ENCODE data around the gene SELENON.

The SELENON gene

DNA sequence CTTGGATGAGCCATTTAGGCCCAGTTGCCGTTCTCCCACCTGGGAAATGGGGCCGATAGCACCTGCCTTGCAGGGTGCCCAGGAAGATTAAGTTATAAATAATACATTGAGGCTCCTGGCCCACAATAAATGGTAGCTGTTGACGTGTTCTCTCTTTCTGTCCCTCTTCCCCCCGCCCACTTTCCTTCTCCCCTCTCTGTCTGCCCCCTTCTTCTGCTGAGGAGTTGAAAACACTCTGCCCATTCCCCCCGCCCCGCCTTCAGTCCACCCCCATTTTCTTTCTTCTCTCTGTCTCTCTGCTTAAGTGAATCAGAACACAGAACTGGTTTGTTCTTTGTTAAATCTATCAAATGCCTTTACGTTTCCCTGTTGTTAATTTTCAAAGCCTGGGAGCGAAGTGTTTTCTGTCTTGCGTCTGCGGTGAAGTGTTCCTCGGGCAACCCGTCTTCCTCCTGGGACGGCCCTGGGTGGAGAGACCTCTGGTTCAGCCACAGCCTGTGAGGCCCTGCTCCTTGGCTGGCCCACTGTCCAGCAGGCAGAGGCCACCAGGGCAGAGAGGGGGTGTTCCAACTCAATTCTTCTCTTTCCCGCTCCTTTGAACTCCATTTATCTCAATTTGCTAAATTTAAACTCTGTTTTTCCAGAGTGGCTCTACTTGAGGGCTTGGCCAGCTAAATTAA is 29.3 kb upstream of the SELENON start:
- DNase-seq (ENCODE audit: extremely low spot score) = no peak
- TF ChIP-seq, protein P1, sequence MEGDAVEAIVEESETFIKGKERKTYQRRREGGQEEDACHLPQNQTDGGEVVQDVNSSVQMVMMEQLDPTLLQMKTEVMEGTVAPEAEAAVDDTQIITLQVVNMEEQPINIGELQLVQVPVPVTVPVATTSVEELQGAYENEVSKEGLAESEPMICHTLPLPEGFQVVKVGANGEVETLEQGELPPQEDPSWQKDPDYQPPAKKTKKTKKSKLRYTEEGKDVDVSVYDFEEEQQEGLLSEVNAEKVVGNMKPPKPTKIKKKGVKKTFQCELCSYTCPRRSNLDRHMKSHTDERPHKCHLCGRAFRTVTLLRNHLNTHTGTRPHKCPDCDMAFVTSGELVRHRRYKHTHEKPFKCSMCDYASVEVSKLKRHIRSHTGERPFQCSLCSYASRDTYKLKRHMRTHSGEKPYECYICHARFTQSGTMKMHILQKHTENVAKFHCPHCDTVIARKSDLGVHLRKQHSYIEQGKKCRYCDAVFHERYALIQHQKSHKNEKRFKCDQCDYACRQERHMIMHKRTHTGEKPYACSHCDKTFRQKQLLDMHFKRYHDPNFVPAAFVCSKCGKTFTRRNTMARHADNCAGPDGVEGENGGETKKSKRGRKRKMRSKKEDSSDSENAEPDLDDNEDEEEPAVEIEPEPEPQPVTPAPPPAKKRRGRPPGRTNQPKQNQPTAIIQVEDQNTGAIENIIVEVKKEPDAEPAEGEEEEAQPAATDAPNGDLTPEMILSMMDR (IDR thresholded peaks at IDR 0.05; ENCODE audit: control extremely low read depth, extremely low read depth, low read depth, missing control alignments) = no peak
- ChIA-PET CTCF (interaction anchor here (1.5 kb wide), 1 partner anchor 28 kb away, joined by 3 read pairs; no protein-coding TSS in a partner anchor), POLR2A (no interaction called here)

DNA sequence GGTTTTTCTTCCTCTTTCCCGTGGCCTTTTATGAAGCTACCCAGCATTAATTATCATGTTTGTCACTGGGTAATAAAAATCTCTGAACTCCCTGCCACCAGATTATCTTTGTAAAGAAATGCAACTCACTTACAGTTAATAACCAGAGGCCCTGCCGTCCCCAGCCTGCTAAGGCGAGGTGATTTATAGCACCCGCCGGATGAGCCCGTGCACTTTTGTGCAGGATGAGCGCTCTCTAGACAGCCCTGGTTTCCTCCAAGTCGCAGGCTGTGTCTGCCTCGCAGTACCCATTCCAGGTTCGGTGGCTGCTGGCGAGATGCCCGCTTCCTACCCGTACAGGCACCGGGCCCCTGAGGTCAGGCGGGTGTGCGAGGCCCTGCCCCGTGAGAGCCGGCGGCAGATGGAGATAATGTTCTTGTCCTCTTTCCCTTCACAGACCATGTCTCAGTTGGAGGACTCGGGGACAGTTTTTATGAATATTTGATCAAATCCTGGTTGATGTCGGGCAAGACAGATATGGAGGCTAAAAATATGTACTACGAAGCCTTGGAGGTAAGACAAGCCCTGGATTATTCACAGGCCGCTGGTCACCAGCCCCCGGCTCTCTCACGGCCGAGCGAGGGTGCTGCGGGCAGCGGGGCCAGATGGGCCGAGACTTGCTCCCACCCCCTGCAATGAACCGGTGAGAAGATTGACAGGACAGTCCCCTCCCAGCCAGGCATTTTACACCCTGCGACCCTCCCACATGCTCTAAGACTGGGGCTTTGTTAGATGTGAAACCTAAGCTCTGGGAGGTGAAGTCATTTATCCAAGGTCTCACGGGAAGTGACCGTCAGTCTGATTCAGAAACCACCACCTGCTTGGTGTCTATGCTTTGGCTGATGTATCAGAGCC is 28.5 kb upstream of the SELENON start:
- ChIA-PET POLR2A (no interaction called here), CTCF (interaction anchor here (0.8 to 1.5 kb wide), 2 partner anchors 18 to 27 kb away, joined by 3 read pairs; no protein-coding TSS in a partner anchor)
- TF ChIP-seq, protein P1 (IDR thresholded peaks at IDR 0.05; ENCODE audit: control extremely low read depth, extremely low read depth, low read depth, missing control alignments) = no peak
- peak; percentile 78 for DNase-seq (ENCODE audit: extremely low spot score)

DNA sequence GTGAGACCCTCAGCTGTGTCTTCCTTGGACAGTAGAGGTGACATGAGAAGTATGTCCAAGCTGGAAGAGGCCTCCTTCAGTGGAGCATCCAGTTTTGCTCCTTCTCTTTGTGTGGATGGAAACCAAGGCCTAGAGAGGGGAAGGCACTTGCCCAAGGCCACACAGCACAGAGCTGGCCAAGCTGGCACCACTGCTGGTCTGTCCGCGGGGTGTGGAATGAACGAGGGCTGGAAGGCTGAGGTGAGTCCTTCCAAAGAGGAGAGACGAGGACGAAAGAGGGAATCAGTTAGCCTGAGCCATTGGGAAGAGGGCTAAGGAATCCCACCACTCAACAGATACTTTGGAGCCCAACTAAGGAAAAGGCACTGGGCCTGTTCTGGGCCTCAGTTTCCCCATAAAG is 27.8 kb upstream of the SELENON start:
- POLR2A ChIA-PET = no interaction called here
- TF ChIP-seq, protein P1 (IDR thresholded peaks at IDR 0.05; ENCODE audit: control extremely low read depth, extremely low read depth, low read depth, missing control alignments) = no peak
- CTCF ChIA-PET = interaction anchor here (0.8 kb wide), 1 partner anchor 17 kb away, joined by 3 read pairs; no protein-coding TSS in a partner anchor
- DNase-seq (ENCODE audit: extremely low spot score) = no peak

DNA sequence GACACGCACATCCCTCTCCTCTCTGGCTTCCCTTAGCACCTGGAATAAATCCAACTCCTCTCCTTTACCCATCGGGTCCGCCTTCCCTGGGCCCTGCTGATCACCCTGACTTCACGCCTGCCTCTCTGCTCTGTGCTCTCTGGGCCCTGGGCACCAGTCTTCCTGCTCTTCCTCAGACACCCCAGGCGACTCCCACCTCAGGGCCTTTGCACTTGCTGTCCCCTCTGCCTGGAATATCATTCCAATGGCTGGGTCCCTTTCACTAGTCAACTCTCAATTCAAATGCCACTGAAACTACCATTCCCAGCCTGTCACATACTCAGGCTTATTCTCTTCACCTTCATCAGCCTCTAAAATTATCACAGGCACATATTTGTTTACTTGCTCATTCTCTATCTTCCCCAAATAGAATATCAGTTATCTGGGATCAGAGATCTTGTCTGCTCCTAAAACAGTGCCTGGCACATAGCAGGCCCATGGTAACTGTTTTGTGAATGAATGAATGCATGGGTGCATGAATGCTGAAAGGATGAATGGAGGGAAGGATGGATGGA is 27.2 kb upstream of the SELENON start:
- POLR2A ChIA-PET = no interaction called here
- TF ChIP-seq, protein P1 (IDR thresholded peaks at IDR 0.05; ENCODE audit: control extremely low read depth, extremely low read depth, low read depth, missing control alignments) = no peak
- CTCF ChIA-PET = no interaction called here
- no peak for DNase-seq (ENCODE audit: extremely low spot score)

DNA sequence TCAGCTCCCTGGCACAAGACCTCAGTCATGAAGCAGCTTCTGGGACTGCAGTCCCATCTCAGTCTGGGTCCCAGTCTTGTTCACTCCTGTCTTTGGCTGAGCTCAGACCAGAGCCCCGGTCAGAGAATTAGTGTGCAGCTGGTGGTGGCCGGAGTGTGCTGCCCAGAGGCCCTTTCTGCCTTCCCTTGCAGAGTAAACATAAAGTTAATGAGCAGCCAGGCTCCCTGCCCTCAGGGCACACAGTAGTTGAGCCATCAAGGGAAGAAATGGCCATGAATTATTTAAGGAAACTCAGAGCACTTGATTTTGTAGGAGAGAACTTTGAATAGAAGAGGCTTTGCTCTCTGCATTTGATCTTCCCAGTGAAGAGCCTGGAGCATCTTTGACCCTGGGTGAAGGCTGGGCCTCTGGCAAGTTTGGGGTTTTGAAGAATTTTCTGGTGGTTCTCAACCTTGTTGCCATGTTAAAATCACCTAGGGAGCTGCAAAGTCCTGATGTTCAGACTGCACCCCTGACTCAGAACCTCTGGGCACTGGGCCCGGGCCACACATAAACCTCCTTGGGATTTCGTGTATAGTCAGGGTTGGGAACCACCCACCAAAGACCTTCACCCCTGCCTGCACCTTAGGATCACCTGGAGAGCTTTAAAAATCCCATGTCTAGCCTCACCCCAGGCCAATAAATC is 26.4 kb upstream of the SELENON start:
- TF ChIP-seq, protein P1 (IDR thresholded peaks at IDR 0.05; ENCODE audit: control extremely low read depth, extremely low read depth, low read depth, missing control alignments) = no peak
- DNase-seq (ENCODE audit: extremely low spot score) = no peak
- ChIA-PET POLR2A (no interaction called here), CTCF (no interaction called here)

Data from GM10248 (cell line).